Measurements from ENCODE around the gene ZNF438. TPM values are rescaled to one million over a fixed set of nuclear protein-coding genes. Genes with fewer than 3 reads are reported as not detected.

ZNF438 gene
- total RNA-seq, 1 experiment from 2014 or later = 8.4 TPM

GRCh38 chr10:30893208-30893607, 138.5 kb downstream of the ZNF438 start:
- intact Hi-C loops (cut with micrococcal nuclease) = no loop called here
- DNase-seq (ENCODE audit: unreplicated experiment) = no peak
- BruUV-seq (replicated peaks) = no TSS peak
- POLR2A ChIA-PET = no interaction called here
- Mint-ChIP-seq H3K27ac (ENCODE audit: low read depth, unreplicated experiment) (no peak overlapping the region), H3K36me3 (ENCODE audit: insufficient read depth, unreplicated experiment) (no peaks in the 10 kb centered on the region), H3K9me3 (ENCODE audit: unreplicated experiment) (no peaks in the 10 kb centered on the region), H3K27me3 (ENCODE audit: insufficient read depth, unreplicated experiment) (no peaks in the 10 kb centered on the region), H3K4me3 (ENCODE audit: unreplicated experiment) (no peak overlapping the region), H3K4me1 (ENCODE audit: insufficient read depth, unreplicated experiment) (no peaks in the 10 kb centered on the region)
- TF ChIP-seq CTCF (IDR thresholded peaks at IDR 0.05; ENCODE audit: unreplicated experiment) = no peak
- CTCF ChIA-PET = no interaction called here

- BruUV-seq (replicated peaks) = no TSS peak
- Mint-ChIP-seq H3K27me3 (ENCODE audit: insufficient read depth, unreplicated experiment) (no peaks in the 10 kb centered on the region), H3K27ac (ENCODE audit: low read depth, unreplicated experiment) (no peak overlapping the region), H3K4me1 (ENCODE audit: insufficient read depth, unreplicated experiment) (no peaks in the 10 kb centered on the region), H3K9me3 (ENCODE audit: unreplicated experiment) (no peaks in the 10 kb centered on the region), H3K4me3 (ENCODE audit: unreplicated experiment) (no peak overlapping the region), H3K36me3 (ENCODE audit: insufficient read depth, unreplicated experiment) (no peaks in the 10 kb centered on the region)
- DNase-seq (ENCODE audit: unreplicated experiment) = no peak
- intact Hi-C loops (cut with micrococcal nuclease) = no loop called here
- TF ChIP-seq CTCF (IDR thresholded peaks at IDR 0.05; ENCODE audit: unreplicated experiment) = no peak
- CTCF ChIA-PET = no interaction called here
- POLR2A ChIA-PET = no interaction called here
Measured at GRCh38 chr10:30887839-30888238, 143.8 kb downstream of the ZNF438 start.

- no peak for TF ChIP-seq CTCF (IDR thresholded peaks at IDR 0.05; ENCODE audit: unreplicated experiment)
- no TSS peak for BruUV-seq (replicated peaks)
- no peaks in the 10 kb centered on the region for H3K9me3 Mint-ChIP-seq (ENCODE audit: unreplicated experiment)
- H3K27ac Mint-ChIP-seq (ENCODE audit: low read depth, unreplicated experiment) = no peak overlapping the region
- CTCF ChIA-PET = no interaction called here
- intact Hi-C loops (cut with micrococcal nuclease) = no loop called here
- no peaks in the 10 kb centered on the region for H3K36me3 Mint-ChIP-seq (ENCODE audit: insufficient read depth, unreplicated experiment)
- POLR2A ChIA-PET = no interaction called here
- no peaks in the 10 kb centered on the region for H3K27me3 Mint-ChIP-seq (ENCODE audit: insufficient read depth, unreplicated experiment)
- no peak overlapping the region for H3K4me3 Mint-ChIP-seq (ENCODE audit: unreplicated experiment)
- DNase-seq (ENCODE audit: unreplicated experiment) = no peak
- H3K4me1 Mint-ChIP-seq (ENCODE audit: insufficient read depth, unreplicated experiment) = no peaks in the 10 kb centered on the region
Measured at GRCh38 chr10:30885423-30885822, 146.2 kb downstream of the ZNF438 start.

- ChIA-PET POLR2A (no interaction called here), CTCF (no interaction called here)
- no peaks in the 10 kb centered on the region for H3K36me3 Mint-ChIP-seq (ENCODE audit: insufficient read depth, unreplicated experiment)
- intact Hi-C loops (cut with micrococcal nuclease) = no loop called here
- DNase-seq (ENCODE audit: unreplicated experiment) = no peak
- H3K4me3 Mint-ChIP-seq (ENCODE audit: unreplicated experiment) = no peak overlapping the region
- H3K27ac Mint-ChIP-seq (ENCODE audit: low read depth, unreplicated experiment) = no peak overlapping the region
- no peak for TF ChIP-seq CTCF (IDR thresholded peaks at IDR 0.05; ENCODE audit: unreplicated experiment)
- no peaks in the 10 kb centered on the region for H3K4me1 Mint-ChIP-seq (ENCODE audit: insufficient read depth, unreplicated experiment)
- H3K27me3 Mint-ChIP-seq (ENCODE audit: insufficient read depth, unreplicated experiment) = no peaks in the 10 kb centered on the region
- H3K9me3 Mint-ChIP-seq (ENCODE audit: unreplicated experiment) = no peaks in the 10 kb centered on the region
- BruUV-seq (replicated peaks) = no TSS peak
Measured at GRCh38 chr10:30883751-30884150, 147.9 kb downstream of the ZNF438 start.
